Activated CD4-positive, CD25-positive, alpha-beta regulatory T cell treated with anti-CD3 and anti-CD28 coated beads, Interleukin-2, amount 50 U/mL, for 24 hours (primary cell): ENCODE results near the gene ATG3.
"Not testable (repeated sequence)": the region's sequence is repeated elsewhere in the genome, so short reads cannot be mapped to it uniquely, and the experiment has no call there.

Source experiments
- ATAC-seq, 2 donors: fragments of 150-1000 bp; cut with Tn5 transposase; one replicate each; pipeline ENCODE4 v1.10.0; 2021; ENCODE audit warnings: mild to moderate bottlenecking in 1 of 2, moderate library complexity in 1 of 2

ATG3 gene

DNA sequence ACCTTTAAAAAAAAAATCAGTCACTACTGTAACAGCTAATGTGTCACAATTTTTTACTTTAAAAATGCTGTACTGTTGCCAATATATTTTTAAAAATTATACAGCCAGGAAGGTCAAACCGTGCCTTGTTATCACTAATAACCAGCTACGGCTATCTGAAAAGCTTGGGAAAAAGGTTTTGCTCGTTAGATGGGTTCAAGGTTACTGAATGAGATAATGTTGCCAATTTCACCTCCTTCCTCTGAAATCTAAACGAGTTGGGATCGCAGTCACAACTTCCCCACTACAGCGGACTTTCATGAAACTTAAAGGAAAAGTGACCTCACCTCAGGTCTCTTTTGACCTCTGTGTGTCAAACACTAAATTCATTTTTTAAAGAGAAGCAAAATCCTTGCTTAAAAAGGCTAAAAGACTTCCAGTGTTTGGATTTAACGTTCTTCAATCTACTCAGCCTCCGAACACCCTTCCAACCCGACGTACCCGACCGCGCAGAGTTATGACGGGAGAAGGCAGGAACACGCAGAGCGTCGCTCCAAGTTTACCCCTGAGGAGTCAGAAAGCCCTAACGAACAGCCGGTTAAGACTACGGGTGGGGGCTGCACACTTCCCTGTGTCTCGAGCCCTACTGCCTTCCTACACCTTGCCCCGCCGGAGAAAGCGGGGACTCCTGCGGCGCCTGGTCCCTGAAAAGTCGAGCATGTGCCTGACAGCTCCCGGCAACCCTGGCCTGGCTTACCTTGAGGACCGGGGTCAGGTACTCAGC lies 860 bp downstream of the ATG3 start:
- ATAC-seq, result peak; percentile 22 to 31

DNA sequence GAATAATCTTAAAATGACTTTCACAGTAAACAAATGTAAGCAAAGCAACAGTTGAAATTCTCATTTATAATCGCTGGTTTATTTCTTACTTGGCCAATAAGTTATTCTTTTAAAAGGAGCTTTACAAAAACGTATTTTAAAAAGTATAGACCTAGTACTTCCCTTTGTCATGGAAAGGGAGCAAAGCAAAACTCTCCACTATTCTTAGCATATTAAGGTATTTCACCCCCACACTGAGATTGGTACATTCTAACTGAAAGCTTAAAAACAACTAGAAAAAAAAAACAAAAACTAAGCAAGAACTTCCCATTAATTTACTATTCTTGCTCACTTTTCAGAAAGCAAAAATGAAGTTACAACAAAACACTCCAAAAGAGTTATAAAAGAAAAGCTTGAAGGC lies 1.5 kb downstream of the ATG3 start:
- no peak for ATAC-seq

DNA sequence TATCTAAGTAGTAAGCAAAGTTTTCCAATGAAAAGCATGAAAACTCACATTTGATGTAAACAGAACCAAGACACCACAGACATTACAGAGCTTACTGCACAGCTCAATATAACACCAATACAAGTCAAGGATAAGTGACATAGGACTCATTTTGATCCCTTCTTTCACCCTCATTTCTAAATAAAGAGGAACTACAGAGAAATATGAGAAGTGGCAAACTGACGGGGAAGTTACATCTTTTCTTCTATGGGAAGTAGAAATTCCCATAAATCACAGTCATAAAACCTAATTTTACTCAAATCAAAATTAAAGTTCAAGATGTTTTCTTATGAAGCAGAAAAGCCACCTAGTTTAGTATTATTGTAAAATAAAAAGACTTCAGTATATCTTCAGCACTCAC lies 3.8 kb downstream of the ATG3 start:
- ATAC-seq, result no peak

DNA sequence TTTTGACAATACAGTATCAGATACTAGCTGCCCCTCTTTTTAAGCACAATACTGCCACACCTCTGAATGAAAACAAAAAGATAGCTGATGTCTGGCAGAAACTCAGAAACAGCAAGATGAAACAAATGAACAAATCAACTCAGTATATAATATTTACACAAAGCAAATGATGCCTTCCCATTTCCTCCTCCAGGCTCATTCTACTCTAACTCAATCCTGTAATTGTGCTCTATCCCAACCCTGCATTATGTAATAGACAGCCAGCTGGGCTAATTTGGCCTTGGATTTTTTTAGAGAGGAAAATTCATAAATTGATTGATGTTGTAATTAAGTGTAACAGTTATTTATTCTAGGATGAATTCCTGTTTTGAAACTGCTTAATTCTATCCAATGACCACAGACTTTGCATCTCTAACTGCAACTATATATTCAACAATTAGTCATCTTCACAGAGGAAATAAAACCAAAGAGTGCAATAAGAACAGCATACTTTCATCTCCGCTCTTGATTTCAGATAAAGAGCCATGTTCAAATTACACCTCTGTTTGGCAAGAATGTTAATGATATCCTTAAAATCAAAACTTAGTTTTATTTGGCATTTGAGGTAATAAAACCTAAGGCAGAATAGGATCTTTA lies 6.1 kb downstream of the ATG3 start:
- ATAC-seq, result peak in 1 of 2 donors; percentile 51

DNA sequence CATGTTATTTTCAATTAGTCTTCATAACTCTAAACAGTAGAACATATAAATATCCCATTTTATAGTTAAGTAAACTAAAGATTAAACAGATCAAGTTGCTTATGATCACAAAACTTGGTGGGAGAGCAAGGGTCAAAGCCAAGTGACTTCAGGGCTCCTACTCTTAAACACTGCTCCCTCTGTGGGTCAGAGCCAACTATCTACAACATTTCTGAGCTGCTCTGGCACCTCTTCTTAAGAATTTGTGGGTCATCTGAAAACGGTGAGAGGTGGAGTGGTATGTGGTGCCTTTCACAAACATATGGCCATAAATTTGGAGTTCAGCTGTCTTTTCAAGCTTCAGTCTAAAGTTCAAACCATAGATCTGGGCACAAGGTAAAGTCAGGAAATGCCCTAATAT lies 10.9 kb downstream of the ATG3 start:
- no peak for ATAC-seq

DNA sequence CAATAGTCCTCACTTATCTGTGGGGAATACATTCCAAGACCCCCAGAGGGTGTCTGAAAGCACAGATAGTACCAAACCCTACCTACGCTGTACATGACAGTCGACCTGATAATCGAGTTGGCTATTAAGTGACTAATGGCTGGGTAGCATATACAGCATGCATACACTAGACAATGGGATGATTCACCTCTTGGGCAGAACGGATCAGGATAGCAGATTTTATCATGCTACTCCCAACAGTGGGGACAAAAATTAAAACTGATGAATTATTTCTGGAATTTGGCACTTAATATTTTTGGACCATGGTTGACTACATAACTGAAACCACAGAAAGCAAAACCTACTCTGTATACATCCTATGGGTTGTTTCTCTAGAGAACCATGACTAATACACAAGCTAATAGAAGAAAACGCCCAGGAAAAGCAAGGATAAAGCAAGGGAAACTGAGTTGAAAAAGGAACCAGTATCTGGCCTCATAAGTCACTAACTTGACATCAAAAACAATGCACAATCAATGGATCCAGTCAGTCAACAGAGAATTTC lies 15.5 kb downstream of the ATG3 start:
- no peak for ATAC-seq

DNA sequence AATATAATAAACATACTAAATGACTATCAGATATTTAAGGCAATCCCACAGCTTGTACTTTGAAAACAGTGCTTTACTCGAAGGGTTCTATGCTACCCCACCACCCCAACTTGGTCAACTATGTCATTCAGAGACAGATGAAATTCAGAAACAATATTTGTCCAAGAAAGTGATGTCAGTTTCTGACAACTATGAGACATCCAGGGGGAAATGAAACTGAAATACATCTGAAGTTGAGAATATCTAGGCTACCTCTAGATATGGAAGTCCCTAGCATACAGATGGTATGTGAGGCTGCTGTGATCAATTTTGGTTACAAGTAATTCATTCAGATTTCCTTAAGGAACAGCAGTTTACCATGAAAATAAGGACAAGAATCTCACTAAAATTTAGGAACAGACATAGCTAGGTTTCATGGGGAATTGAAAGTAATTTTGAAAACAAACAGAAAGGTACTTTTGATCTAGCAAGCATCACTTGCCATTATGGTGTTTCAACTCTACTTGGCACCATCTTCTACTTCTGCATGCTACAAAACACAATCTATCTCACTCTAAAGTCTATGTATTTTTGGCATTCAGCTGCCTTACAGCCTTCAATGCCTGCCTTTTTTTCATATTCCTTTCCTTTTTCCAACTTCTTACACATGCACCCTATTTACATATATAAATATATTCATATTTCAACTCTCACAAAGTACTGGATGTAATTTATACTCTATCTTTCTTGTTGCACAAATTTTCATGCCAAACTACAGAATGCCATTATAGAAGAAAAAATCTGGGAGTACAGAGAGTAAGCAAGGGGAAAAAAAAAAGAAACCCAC lies 21.7 kb downstream of the ATG3 start:
- ATAC-seq, result peak; percentile 75 to 90

DNA sequence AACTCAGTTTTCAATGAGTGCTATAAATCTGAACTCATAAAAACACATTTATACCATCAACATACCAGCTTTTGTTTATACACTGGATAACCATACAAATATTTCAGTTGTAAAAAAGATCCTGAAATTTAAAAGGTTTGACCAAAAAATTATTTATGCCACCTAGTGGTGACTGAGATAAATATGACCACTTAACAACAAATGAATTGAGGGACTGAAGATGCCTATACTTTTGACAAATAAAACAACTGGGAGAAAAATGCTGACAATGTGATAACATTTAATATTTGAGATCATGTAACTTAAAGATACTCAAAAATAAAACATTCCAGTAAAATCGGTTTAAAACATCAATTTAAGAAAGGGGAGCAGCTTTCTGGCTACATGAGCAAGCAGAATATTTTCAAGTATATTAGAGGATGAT lies 30.4 kb downstream of the ATG3 start:
- ATAC-seq, result no peak

DNA sequence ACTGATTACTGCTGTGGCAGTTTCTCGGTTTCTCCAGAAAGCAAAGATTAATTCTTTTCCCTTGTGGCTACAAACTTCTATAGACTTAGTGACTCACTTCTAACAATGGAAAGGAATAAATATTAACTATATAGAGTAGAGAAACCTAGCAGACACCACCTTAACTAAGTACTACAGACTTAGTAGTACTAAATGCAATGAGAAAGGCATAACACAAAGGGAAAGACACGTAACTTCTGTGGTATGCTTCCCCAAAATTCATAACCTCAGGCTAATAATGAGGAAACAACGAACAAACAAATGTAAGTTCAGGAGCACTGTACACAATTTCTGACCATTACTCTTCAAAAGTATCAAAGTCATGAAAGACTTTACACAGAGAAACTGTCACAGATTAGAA lies 31.2 kb downstream of the ATG3 start:
- no peak for ATAC-seq

DNA sequence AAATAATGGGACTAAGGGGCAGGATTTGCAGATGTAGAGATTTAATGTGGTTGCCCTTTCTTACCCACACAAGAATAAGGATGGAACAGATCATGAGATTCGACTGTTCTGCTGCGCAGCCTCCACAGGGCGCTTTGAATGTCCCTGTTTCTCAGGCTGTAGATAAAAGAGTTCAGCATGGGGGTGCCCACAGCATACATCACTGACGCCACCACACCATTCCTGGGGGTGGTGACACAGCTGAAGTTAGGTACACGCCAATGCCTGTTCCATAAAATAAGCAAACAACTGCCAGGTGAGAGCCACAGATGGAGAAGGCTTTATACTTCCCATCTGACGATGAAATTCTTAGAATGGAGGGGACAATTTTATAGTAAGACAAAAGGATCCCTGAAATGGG lies 37.6 kb downstream of the ATG3 start:
- not testable (repeated sequence) for ATAC-seq

DNA sequence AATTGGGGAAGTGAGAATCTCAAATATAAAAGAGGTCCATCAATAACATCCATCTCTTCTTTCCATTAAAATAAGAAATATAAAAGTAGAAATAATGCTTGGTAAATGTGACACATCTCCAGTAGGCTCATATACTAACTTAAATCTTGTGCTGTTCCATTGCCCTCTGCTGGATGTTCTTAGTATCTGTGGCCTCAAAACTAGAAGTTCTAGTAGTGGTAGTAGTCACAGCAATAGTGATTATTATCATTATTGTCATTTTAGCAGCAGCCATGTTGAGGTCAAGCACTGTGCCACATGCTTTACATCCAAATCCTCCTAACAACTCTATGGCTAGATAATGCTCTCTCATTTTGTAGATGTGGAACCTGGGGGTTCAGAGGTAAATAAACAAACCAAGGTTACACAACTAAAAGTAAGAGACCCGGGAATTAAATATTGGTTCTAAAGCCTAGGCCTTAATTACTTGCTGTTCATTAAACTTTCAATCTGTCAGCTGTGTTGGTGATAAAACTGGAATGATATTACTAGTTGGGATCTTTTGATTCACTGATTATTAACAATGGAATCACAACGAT lies 42.2 kb downstream of the ATG3 start:
- ATAC-seq, result peak; percentile 60 to 73

DNA sequence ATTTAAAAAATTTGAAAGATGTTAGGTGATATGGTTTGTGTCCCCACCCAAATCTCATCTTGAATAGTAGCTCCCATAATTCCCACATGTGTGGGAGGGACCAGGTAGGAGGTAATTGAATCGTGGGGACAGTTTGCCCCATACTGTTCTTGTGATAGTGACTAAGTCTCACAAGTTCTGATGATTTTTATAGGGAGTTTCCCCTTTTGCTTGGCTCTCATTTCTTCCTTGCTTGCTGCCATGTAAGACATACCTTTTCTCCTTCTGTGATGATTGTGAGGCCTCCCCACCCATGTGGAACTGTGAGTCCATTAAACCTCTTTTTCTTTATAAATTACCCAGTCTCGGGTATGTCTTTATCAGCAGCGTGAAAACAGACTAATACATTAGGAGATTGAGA lies 42.8 kb downstream of the ATG3 start:
- ATAC-seq, result peak; percentile 55 to 59

DNA sequence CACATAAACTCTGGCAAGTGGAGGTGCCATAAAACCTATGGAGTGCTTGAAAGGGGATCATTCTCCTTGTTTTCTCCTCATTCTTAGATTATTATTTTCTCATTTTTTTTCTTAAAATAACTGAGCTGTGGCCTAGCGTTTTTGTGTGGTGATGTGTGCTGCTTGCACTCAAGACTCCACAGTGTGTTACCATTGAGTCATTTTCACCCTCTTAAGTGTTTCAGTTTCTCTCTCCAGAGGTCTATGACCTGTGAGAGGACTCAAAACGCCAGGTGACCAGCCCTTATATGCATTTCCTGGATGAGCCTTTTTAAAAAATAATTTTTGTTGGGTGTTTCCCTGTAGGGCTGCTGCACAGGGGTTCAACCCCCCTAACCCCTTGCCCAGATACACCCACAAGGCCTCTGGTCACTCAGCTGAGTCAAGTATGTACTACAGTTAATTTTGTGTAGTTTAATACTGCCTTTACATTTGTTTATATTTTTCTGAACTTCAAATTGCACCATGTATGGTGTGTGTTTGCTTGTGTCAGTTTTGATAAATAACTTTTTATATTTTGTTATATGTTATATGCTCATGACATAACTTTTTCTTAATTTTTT lies 47.1 kb downstream of the ATG3 start:
- peak; percentile 93 to 95 for ATAC-seq

DNA sequence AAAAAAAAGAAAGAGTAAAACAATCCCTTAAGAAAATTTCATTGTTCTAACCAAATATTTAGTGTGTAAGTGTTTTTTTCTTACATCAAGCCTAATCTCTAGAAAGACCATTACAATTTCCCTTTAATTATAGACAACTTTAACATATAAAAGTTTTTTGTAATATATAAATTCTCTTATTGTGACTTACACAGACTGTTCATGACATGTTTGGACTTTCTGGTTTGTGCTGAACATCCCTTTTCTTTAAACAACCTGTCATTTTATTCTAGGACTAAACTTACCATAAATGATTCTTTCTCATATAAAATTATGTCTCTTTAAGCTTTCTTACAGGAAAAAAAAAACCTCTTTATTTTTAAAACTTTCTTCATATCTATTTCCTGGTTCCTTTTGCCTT lies 49.4 kb downstream of the ATG3 start:
- no peak for ATAC-seq

DNA sequence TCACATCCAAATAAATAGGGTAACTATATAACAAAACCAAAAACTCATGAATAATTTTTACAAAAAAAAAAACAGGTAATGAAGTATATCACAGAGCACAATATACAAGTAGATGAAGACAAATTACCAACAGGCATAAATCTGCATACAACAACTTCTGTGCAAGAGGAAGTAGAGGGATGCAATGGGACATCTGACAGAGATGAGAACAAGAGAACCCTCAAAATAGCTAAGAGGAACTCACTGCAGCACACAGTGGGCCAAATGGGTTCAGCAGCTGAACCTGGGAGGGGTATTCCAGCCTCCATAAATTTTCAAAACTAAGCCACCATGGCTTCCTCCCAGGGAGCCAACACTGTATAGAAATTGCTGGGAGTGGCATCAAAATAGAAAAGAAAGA lies 52.9 kb downstream of the ATG3 start:
- no peak for ATAC-seq

DNA sequence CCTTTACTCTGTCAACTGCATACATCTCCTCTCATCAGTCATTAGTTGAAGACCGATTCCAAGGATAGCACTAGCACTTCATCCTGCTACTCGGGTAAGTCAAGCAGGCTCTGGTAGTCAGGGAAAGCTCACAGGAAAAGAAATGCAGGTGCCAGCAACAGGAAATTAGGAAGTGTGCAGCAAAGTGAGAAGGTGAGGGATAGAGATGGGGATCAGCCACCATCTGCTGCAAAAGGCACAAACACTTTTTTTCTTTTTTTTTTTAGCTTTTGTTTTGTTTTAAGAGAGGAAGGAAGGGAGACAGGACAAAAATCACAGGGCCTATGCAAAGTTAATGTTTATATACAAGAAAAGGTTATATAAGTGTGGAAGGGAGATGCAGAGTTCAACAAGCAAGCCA lies 53.5 kb downstream of the ATG3 start:
- no peak for ATAC-seq

DNA sequence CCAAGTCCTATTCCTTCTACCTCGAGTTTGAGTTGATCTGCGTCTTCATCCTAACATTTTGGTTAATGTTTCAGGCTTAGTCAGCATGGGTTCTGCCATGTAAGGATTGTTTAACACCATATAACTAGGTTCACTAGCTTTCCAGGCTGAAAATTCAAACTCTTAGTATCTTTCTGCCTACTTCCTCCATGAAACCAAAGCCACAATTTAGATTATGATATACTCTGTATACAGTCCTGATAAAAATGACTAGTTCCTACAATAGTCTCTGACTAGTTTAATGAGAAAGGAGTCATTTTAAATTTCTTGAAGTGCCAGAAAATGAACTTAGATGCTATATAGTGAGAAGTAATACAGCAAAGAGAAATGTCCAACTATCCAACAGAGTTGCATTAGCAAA lies 55.9 kb downstream of the ATG3 start:
- ATAC-seq, result no peak

DNA sequence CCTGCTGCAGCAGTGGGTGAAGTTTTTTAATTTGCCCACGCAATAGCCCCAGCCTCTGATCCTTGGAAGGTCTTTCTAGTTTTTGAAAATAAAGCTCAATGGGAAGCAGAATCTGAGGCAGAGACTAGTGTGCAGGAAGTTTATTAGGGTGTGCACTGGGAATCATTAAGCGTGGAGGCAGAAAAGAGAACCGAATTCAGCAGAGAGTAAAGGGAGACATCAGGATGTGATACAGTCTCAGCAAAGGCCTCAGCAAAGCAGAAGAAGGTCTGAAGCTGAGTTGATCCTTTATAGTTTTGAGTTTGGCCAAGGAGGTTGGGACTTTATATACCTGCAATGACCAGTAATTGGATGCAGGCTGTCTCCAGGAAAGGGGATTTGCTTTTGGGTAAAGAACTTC lies 57.6 kb downstream of the ATG3 start:
- ATAC-seq, result no peak

DNA sequence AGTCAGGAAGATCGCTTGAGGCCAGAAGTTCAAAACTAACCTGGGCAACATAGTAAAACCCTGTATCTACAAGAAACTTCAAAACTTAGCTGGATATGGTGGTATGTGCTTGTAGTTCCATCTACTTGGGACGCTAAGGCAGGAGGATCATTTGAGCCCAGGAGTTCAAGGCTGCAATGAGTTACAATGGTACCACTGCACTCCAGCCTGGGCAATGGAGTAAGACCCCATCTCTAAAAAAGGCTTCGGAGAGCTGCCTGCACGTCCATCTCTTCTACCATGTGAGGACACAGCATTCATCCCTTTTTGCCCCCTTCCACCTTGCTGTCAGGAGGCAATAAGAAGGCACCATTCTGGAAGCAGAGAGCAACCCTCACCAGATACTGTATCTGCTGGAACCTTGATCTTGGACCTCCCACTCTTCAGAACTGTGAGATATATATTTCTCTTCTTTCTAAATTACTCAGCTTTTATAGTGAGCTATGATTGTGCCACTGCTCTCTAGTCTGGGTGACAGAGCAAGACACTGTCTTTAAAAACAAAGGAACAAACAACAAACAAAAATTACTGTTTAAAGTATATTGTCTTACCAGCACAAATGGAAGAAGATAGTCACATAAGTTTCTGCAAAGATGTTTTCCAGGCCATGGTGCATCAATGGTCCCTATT lies 58.3 kb downstream of the ATG3 start:
- peak; percentile 29 to 53 for ATAC-seq

DNA sequence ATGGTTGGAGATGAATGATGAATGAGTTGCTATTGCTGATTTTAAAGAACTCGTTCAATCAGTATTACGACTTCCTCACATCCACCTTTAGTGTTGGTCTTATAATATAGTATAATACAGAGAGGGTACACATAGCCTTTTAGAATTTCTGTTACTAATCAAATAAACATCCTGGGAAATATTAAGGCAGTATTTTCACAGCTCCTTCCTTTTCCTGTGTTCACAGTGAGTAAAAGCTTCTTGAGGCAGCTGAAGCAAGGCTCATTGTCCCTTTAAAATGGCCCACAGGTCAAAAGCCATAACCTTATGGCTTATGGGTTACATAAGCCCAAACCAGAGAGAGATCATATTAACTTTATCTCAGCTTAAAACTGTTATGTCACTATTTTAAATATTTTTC lies 61.1 kb downstream of the ATG3 start:
- ATAC-seq, result no peak

DNA sequence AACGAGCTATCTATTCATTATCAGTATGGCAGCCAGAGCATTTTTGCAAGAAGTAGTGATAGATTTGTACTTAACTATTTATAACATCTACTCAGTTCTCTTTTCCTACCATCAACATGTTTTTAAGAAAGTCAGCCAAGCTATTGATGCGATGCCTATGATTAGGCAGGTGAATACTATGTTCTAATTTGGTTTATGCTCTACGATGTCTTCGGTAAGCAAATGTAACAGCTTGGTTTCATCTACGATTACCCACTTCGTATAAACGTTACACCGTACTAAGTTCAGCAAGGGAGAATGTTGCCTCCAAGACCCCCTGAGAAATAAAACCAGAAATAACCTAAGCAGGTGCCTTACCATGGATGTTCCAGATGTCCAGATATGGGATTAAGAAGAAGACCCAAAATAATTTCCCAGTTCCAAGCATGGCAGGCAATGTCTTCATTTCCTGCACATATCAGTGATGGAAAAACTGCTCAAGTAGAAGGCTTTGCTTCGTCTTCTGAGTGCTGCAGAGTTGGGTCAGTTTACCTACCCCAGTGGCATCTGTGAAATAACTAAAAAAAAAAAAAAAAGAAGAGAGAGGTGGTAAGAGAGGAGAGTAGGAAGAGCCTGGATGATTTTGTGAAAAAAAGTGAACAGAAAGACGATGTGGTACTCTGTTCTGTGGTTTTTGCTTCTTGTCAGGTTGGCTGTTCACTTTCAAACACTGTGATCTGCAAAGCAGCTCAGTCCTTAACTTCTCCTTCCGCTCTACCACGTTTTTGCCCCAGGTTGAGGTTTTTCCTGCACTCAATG lies 62.6 kb downstream of the ATG3 start, which contains the start of gene BTLA:
BTLA (minus strand) TSS at position 559 of the 798 bp plus-strand sequence; CDS start at position 445, 114 bp downstream.
- peak; percentile 33 to 47 for ATAC-seq
